Lower leg skin (tissue), 4 donors: ENCODE results near the gene MTHFD1. TPM values are rescaled to one million over a fixed set of nuclear protein-coding genes. Genes with fewer than 3 reads are reported as not detected.
"Not testable (repeated sequence)": the region's sequence is repeated elsewhere in the genome, so short reads cannot be mapped to it uniquely, and the experiment has no call there.

ENCODE experiments used
- DNase-seq, 2 donors: peaks; one replicate each; pipeline ENCODE4 v3.0.0-alpha.2; 2019; ENCODE audit warnings: low spot score in 2 of 2
- H3K4me3 ChIP-seq: fragments of 200-600 bp; sonication (generic); 2 replicates; pipeline ENCODE4 v1.5.1; 2017; ENCODE audit warnings: mild to moderate bottlenecking, low read depth; ENCODE audit not compliant: poor library complexity, severe bottlenecking
- POLR2A ChIP-seq, 2 donors: fragments of 450-650 bp; IDR thresholded peaks; one replicate each; pipeline ENCODE4 v1.6.1; 2016 to 2017; ENCODE audit warnings: antibody characterized with exemption in 2 of 2, mild to moderate bottlenecking in 1 of 2, moderate library complexity in 1 of 2
- WGBS, 2 donors: methylation state at CpG; one replicate each; pipeline ENCODE4 v1.1.5; 2018; 5-methylcytosine and 5-hydroxymethylcytosine counted together
- intact Hi-C: fragments of 100-400 bp; cut with DNase I; formaldehyde crosslinking; loops from one replicate; pipeline ENCODE4 v1.15.0; 2023; ENCODE audit warnings: low total_unique reads
- total RNA-seq, 4 donors: library from RNA; depleted of rRNA; stranded (reverse); fragments of >200 nt; gene quantifications; one replicate each; pipeline ENCODE4 v1.1.0, GENCODE V29; 2016
- TF ChIP-seq, protein P1 (sequence below), 3 donors: fragments of 450-650 bp; IDR thresholded peaks; one replicate each; pipeline ENCODE4 v1.5.1; 2016; ENCODE audit warnings: antibody characterized with exemption in 3 of 3, mild to moderate bottlenecking in 3 of 3, moderate library complexity in 2 of 3

MTHFD1 gene
- total RNA-seq, 4 donors from 2014 or later = 26.3 to 28.7 (median 27.9) TPM

DNA sequence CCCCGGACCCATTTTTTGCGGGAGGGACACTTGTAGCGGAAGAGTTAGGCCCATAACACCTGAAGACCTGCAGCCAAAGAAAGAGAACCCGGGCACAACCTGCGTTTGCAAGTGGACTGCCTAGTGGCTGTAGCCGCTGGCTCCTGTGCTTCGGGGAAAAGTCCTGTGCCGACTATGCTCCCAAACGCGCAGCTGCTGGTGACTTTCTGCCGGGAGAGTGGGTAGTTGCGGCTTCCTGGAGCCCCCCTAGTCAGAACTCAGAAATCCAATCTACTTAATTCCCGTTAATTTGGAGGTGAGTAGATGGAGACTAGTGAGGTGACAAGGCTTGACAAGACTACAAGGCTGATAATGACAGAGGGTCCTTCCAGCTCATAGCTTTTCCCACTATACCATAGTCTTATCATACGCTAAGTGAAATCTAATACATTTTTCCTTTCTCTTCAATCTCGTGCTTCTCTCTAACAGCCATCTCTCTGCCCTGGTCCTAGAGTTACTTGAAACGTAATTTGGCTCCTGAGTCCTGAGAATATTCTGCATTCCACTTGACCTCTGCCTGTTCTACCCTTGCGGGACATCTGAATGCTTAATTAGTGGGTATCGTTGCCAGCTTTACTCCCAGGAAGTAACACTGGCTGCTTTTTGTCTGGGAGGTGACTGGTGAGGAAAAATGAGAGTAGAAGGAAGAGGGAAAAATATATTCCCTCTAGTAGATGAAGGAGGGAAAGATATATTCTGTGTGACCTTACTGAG, 556 bp downstream of the MTHFD1 start:
- intact Hi-C loops = no loop called here
- peak overlapping the region; percentile 50 for H3K4me3 ChIP-seq
- 1 to 2% methylated on average over 17 to 18 of the region's 18 CpGs for WGBS, 2 donors
- peak in 1 of 2 donors; percentile 91 for DNase-seq
- TF ChIP-seq, protein P1, sequence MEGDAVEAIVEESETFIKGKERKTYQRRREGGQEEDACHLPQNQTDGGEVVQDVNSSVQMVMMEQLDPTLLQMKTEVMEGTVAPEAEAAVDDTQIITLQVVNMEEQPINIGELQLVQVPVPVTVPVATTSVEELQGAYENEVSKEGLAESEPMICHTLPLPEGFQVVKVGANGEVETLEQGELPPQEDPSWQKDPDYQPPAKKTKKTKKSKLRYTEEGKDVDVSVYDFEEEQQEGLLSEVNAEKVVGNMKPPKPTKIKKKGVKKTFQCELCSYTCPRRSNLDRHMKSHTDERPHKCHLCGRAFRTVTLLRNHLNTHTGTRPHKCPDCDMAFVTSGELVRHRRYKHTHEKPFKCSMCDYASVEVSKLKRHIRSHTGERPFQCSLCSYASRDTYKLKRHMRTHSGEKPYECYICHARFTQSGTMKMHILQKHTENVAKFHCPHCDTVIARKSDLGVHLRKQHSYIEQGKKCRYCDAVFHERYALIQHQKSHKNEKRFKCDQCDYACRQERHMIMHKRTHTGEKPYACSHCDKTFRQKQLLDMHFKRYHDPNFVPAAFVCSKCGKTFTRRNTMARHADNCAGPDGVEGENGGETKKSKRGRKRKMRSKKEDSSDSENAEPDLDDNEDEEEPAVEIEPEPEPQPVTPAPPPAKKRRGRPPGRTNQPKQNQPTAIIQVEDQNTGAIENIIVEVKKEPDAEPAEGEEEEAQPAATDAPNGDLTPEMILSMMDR (IDR thresholded peaks at IDR 0.05) = no peak
- TF ChIP-seq POLR2A (IDR thresholded peaks at IDR 0.05) = no peak

GRCh38 chr14:64391113-64391725, 3.1 kb downstream of the MTHFD1 start:
- no peak overlapping the region for H3K4me3 ChIP-seq
- DNase-seq = no peak
- TF ChIP-seq, protein P1 (IDR thresholded peaks at IDR 0.05) = no peak
- no peak for TF ChIP-seq POLR2A (IDR thresholded peaks at IDR 0.05)
- intact Hi-C loops = no loop called here
- 87 to 88% methylated on average over 12 of the region's 12 CpGs for WGBS, 2 donors

GRCh38 chr14:64391986-64392385, 3.8 kb downstream of the MTHFD1 start:
- no peak overlapping the region for H3K4me3 ChIP-seq
- peak in 1 of 2 donors; percentile 8 for DNase-seq
- WGBS, 2 donors = 92 to 93% methylated on average over 2 of the region's 2 CpGs
- TF ChIP-seq POLR2A (IDR thresholded peaks at IDR 0.05) = no peak
- TF ChIP-seq, protein P1 (IDR thresholded peaks at IDR 0.05) = no peak
- intact Hi-C loops = no loop called here

GRCh38 chr14:64393189-64393726, 5.1 kb downstream of the MTHFD1 start:
- H3K4me3 ChIP-seq, intact Hi-C loops, DNase-seq: not testable (repeated sequence)
- WGBS, 2 donors = 97 to 100% methylated on average over 3 of the region's 3 CpGs

DNA sequence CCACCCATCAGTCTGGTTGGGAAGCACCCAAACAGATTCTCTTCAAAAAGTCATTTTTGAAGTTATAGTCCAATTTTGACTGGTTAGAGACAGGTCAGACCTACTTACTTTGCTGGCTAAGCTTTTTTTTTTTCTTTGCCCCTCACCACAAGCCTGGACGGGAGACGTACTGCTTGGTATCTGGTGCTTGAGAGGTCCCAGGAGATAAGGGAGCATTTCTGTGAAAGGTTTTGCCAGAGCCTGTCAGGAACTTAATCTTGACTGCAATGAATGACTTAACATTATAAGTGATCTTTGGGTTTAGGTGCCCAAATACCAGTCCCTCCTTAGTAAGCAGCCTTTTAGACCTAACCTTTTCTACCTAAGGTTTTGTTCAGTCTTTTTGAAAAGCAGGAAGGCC, 6.3 kb downstream of the MTHFD1 start:
- WGBS, 2 donors = 85% methylated on average over 2 of the region's 2 CpGs
- H3K4me3 ChIP-seq = no peak overlapping the region
- DNase-seq = no peak
- intact Hi-C loops = no loop called here
- TF ChIP-seq, protein P1 (IDR thresholded peaks at IDR 0.05) = no peak
- TF ChIP-seq POLR2A (IDR thresholded peaks at IDR 0.05) = no peak

DNA sequence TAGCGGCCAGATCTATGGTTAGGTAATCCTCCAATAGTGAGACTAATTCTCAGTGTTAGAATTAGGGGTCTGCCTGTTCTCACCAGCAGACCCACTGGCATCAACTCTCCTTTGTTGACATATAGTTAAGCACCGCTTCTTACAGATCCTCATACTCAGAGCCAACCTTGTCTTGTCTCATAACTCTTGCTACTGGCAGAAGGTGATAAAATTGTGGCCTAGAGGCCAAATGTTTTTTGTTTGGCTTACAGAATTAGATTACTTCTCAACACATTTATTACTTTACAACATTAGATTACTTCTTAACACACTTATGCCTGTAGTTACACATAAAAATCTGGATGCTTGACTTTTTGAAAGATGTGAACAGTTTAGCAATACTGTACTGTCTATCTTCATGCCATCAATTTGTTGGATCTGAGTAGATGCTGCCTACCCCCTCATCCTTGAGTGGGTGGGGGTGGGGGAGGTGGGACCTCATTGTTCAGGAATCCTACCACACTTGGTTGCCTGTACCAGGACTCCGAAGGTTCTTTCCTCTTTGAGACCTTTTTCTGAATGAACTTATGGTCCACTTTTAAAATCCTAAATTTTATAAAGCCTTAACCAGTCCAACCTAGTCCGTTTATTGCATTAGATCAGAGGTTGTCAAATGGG, 7.0 kb downstream of the MTHFD1 start:
- 78 to 79% methylated on average over 4 of the region's 4 CpGs for WGBS, 2 donors
- DNase-seq = no peak
- no peak for TF ChIP-seq POLR2A (IDR thresholded peaks at IDR 0.05)
- TF ChIP-seq, protein P1 (IDR thresholded peaks at IDR 0.05) = no peak
- intact Hi-C loops = no loop called here
- no peak overlapping the region for H3K4me3 ChIP-seq
